GM21381 (cell line): ENCODE results near the gene NPL.

Source experiments
- ATAC-seq: cut with Tn5 transposase; IDR thresholded peaks from one replicate; pipeline ENCODE4 v1.9.1; 2021; ENCODE audit warnings: mild to moderate bottlenecking, moderate library complexity; ENCODE audit not compliant: unreplicated experiment

The NPL gene, protein sequence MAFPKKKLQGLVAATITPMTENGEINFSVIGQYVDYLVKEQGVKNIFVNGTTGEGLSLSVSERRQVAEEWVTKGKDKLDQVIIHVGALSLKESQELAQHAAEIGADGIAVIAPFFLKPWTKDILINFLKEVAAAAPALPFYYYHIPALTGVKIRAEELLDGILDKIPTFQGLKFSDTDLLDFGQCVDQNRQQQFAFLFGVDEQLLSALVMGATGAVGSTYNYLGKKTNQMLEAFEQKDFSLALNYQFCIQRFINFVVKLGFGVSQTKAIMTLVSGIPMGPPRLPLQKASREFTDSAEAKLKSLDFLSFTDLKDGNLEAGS

DNA sequence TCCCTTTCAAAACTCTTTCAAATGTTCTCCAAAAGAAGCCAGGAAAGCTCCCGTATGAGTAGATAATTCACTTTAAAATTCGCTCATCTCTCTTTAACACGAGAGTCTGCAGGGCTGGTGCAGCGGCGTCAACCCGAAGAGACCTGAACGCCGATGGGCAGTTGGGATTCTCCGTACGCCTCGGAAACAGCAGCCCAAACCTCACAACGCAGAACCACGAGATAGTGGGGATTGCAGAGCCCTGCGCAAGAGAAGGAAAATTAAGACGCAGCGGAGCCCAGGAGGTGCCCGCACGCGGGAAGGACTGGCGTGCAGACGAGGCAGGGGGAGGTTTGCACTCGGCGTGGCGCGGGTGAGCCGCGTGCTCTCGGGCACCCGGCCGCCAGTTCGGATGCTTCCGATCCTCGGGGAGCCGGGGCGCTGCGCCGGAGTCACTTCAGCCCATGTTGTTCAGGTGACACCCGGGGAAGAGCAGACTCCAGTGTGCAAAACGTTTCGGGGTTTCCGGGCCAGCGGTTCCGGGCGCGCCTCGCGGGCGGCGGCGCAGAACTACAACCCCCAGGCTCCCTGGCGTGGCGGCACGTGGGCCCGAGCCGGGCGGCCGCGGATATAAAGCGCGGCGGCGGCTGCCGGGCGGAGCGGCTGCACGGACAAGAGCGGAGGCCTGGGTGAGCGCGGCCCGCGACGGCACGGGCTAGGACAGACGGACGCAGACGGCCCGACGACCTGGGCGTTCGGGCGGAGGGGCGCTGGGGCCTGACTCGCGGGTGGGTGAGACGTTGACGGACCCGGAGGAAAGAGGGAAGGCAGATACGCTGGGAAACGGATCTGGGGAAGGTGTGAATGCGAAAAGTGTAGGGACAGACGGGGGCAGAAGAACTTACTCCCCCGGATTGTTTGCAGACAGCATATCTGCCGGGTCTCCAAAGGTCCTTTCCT lies at the start of gene NPL:
Gene NPL, plus strand, starts transcription at position 636 of the 939 bp plus-strand sequence. CDS start 4,599 bp downstream, outside the sequence.
- ATAC-seq: peak; percentile 97

DNA sequence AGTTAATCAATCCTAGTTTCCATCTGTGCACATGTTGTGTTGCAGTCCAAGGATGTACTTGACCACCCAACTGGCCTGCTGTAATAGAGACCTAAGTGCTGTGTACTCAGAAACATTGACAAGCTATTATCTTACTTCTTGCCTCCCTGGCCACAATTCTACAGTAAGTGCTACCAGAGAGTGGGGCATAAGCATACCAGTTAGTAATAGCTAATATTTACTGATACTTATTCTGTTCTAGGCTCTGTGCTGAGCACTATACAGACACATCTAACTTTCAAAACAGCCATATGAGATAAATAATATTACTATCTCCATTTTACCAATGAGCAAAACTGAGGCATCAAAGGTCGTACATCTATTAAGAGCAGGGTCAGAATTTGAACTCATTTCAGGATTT lies 49.5 kb upstream of the NPL start:
- ATAC-seq: no peak

DNA sequence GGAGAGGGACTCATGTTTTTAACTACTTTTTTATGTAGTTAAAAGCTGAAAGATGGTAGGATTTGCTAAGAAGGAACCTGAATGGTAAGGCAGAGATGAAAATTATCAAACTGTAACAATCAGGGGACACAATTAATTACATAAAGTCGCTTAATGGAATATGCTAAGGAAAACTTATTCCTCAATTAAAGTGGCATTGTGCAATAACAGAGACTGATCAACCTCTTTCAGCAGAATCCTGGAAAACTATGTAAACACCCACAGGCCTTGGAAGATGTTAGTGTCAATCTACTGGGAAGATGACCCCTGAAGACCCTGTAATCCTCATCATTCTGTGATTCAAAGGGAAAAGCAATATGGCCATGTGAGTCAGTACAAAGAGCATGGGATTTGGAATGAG lies 46.8 kb upstream of the NPL start:
- no peak for ATAC-seq

DNA sequence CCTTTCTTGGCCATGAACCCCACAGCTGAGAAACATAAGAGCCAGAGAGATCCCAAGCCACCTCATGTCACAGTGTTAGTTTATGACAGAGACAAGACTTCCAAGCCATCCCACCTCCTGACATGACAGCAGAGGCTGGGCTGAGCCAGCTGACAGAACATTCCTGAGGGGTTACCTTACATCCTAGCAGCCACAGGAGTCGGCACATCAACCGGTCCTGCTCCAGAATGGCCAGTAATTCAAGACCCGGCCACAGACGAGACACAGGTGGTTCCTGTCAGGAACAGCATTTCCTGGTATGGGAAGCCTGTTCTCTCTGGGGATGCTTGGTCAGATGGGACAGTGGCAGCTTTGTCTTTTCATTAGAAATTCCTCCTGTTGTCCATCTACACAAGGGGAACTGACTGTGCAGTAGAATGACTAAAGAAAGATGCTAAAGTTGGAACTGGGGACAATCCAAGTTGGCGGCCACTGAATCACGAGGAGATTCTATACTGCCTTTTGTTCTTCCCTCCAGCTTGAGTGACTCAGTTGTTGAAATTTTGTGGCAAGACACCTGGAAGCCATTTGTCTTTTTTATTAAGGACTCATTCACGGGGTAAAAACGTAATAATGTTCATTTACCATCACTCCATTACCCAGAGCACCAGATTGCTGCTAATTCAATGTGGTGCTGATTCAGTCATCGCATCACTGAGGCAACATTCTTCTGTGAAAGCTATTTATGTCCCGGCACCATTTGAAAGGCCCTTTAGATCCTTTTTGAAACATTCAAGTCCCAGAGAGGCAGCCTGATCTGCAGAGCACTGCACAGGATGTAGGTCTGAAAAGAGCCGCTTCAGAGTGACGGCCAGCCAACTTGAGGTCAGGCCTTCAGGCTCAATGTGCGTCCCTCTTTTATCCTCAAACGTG lies 37.2 kb upstream of the NPL start:
- no peak for ATAC-seq

DNA sequence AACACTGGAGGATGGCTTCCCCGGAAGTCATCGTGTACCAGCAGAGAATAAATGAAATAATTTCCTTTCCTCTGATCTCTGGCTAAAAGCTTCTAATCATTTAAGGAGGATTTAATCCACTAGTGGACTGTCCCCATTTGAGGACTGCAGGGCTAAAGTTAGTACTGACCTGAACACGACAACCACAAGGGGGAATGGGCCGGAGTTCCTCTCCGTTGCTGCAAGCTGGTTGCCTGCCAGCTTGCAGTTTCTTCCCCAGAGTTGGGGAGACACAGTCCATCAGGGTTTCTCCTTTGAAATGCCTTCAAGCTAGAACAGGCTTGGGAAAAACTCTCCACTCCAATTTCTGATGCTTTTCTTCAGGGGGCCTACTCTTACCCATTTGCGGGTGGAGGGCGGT lies 35.5 kb upstream of the NPL start:
- ATAC-seq: no peak

DNA sequence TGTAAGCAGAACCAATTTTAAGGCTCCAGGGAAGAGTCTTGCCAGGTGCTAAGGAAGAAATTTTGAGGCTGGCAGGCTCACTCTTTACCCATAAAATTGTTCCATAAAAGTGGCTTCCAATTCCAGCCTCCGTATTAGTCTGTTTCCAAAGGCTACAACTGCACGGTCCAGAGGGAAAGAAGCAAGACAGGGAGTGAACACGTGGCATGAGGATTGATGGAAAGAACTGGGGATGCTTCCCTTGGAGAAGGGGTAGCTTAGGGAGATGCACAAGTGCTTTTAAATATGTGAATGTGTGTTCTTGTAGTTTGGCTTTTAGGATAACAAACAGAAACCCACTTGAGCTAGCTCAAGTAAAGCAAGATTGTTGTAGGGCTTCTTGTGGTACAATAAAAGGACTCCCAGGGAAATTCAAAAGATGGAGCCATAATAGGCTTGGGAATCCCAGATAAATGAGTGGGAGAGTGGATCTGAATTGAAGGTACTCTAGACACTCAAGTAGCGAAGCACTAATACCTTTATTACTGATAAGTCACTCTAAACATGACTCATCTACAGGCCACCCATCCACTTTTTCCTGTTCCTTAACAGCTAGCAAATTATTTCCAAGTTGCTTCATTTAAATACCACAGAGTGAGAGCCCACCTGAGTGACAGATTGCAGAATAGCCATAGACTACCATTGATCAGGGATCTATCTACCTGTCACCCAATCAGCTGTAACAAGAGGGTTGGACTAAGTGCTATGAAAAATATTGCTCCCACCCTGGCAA lies 34.8 kb upstream of the NPL start:
- no peak for ATAC-seq

DNA sequence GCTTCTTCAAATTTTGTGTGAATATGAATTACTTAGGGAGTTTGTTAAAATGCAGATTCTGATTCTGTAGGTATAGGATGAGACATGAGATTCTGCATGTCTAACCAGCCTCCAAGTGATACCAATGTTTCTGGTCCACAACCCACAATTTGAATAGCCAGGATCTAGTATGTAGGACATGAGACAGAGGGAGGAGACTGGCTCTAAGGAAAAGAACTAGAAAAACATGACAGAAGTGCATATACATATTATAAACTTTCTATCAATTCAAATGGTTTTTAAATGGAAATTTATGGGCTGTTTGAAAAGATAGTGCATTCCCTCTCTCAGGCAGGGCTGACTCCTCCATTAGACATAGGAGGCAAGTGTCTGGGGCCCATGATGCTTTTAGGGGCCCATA lies 33.9 kb upstream of the NPL start:
- no peak for ATAC-seq

DNA sequence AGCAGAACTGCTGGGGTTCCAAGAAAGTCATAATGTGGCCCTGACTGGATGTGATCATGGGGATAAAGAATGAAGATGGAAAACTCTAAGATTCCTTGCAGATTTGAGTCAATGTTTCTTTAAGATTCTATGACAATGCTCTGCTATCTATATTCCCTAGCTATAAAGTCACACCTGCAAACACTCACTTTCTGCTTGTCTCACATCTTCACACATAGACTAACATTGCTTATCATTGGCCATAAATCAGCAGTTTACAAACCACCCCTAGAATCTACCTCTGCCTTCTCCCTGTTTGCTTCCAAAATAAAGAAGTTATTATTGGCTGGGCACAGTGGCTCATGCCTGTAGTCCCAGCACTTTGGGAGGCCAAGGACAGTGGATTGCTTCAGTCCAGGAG lies 33.1 kb upstream of the NPL start:
- ATAC-seq: no peak

DNA sequence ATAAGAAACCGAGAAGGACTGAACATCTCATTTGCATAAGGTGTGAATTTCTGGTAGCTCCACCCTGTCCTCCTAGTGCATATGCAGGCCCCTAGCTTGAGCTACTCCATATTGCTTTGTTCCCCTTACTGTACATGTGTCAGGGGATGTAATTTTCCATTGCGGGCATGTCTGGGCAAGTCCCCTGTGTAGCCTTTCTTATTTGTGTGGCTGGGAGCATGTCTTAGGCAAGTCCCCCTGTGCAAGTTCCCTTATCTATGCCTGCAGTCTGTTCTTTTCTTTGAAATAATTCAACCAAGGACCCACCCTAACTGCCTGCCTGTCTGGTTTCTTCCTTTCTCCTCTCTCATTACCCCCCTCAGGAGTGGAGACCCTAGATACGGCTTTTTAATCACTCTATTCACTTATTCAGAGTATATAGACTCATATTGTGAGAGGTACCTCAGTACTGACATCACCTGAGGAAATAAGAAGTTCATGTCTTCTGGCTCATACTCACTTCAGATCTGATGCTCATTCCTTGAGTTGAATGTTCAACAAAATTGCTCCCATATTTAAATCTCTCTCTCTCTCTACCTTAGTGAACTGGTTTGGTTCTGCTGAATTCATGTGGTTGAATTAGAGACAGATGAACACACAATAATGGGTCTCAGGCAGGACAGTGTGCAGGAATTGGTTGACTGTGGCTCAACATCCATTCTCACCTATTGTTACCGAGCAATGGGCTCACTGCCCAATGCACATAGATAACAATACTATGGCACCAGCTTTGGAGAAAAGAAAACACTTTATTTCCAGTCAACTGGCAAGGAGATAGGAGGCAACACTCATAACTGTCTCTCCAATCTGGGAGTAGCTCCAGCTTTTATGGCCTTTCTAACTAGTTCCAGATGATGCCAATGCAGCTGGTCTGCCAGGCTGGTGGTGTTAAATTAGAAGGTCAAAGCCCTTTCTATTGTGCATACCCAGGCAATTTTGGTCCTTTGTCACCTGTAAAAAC lies 27.9 kb upstream of the NPL start:
- ATAC-seq: no peak

DNA sequence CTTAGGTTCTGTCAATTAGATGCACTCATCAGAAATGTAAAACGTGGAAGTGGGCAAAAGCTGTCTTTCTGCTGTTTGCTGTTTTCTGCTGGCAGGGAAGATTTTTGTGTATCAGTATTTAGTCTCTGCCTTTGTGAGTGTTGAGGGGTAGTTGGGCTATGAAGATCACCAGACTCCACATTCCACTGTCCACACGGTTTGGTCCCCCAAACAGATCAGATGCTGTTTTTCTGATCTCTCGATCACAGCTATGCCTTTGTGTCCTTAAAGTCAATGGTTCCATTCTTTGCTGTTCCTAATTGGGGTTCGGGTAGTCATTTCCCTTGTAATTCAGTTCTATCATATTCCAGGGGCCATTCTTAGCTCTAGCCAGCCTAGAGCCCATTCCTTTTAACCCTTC lies 27.0 kb upstream of the NPL start:
- no peak for ATAC-seq

DNA sequence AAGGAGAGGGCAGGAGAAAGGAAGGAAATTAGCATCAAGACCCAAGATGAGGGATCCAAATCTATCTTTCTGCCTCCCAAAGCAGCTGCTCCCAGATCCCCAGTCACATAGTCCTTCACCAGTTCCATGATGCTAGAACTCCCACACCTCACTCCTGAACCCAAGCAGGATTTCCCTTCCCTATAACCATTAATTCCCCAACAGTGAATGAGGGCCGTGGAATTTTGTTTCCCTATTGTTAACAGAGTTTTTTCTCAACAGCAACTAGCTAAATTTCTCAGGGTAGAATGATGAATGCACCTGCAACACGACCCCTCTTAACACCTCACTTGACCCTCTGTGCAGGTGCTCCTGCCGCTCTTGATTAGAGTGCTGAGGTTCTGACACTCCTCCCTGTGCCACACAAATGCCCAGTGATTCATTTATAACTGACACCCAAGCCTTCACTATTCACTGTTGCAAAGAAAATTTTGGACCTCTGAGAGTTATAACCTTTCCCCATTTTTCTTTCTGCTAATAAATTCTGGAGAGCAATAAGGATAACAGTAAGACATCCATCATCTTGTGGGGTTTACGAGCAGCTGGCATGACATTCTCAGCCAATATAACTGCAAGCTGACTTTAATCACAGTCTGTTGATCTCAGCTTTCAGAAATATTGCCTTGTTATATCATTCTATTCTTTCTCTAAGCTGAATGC lies 25.4 kb upstream of the NPL start:
- ATAC-seq: no peak

DNA sequence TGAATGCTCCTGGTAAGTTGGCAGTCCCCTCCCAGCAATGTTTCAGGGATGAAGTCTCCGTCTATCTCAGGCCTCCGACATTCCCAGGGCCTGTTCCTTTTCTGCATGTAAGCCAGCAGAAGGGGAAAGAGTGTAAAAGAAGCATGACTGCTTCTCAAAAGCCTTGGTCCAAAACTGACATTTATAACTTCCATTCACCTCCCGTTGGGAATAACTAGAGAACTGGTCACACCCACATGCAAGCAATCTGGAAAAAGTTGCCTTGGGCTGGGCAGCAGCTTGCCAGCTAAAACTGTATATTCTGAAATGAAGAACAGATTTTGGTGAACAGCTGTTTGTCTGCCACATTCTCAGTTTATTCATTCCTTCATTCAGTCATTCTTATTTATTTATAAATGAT lies 24.2 kb upstream of the NPL start:
- no peak for ATAC-seq

DNA sequence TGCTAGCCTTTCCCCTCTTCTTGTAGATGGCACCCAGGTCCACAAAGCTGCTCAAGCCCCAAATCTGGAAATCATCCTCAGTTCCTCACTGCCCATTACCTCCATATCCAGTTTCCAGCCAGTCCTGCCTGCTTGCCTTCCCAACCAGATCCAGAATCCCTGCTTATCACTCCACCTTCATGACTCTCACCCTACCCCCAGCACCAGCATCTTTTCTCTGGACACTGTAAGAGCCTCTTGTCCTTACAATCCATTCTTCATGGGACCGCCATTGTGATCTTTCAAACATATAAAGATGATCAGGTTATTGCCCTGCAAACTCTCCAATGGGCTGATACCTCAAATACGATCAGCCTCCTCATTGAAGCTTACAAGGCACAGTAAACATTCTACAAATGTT lies 23.5 kb upstream of the NPL start:
- ATAC-seq: no peak

DNA sequence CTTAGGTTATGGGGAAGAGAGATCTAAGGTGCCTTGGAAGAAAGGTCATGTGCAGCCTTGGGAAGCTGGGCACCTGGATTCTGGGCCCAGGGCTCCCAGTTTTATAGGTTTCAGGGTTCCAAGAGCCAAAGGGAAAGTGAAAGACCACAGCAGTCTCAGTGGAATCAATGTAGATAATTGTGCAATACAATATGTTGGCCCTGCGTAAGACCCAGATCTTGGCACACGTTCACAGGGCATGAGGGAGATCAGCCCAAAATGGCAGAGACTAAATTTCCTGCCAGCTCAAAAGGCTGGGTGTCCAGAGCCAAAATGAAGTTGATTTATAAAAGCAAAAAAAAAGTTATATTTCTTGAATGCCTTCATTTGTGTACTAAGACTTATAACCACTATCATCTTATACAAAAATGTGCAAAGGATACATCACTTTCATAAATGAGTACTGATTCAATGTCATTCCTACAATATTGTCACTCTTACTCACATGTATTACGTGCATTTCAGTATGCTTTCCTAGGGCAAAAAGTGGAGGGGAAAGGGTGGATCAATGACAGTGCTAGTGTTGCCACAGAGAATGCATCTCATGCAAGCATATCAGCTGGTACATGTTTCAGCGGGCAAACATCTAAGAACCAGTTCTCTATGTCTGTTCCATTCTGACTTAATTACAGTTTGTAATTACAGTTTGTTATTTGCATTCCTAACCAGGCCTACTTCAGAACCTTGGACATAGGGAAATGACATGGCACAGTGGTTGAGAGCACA lies 22.5 kb upstream of the NPL start:
- ATAC-seq: no peak

DNA sequence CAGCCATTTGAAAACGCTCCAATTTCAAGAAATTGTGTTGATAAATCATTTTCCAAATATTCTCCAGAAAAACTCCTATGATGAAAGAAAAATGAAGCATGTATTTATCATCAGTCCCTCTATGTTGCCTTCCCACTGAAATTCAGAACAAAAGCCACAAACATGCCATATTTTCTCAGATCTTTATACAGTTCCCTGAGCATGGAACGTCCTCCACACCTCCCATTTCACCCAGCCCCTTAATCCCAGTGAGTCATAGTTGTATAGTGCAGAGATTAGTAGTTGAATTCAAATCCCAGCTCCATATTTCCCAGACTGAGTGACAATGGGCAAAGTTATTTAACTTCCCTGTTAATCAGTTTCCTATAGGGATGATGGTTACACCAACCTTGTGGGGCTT lies 20.6 kb upstream of the NPL start:
- no peak for ATAC-seq

DNA sequence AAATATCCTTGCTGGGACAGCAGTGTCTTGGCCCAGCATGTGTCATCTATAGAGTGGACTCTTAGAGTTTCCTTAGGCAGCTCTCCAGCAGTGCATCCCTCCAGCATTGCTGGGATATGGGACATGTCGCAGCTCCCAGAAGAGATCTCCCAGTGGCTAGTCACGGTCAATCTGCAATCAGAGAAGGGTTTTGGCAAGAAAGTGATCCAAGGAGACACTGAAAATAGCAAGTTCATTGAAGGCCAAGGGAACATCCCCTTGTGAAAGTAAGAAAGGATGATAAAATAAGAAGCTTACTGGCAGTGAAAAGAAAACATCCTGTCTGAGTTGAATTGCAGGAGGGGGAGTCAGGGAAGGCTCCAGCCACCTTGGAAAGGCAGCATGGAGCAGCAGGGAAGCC lies 19.3 kb upstream of the NPL start:
- no peak for ATAC-seq

DNA sequence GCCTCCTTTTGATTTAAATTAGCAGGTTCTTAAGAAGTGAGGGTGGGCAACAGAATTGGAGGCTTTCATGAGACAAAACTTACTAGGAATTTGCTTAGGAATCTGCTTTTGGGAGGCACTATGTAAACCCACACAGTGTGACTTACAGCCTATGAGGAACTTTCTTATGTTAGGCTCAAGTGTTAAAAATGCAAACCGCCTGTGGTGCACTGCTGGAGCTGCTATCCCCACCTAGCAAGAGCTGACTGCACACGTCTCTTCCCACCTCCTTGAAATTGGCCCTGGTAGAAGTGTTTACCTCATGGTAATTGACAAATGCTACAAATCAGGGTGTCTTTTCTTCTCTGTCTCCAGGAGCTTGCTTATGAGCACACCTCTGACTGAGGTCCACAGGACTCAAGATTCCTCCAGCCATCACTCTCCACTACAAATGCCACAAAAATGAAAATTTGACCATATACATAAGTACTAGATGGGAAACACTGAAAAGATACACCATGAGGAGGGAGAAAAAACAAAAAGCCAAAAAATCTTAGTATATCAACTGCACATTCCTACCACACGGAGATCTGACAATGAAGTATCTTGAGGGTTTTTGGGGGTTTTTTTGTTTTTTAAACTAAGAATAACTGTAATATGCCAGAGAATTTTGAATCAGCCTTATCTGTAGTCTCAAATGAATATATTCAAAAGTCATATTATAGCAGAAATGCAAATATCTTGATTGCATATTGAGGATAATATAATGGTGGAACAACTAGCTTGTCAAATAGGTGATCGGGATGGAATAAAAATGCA lies 18.2 kb upstream of the NPL start:
- no peak for ATAC-seq
